NCI-H524 treated with DMSO at 0.1 percent for 48 hours (cell line): ENCODE data around the gene GDPD5.

Source experiments
- DNase-seq: peaks from one replicate; lab custom pipeline; 2025; lab: John Stamatoyannopoulos, UW

GDPD5 gene

DNA sequence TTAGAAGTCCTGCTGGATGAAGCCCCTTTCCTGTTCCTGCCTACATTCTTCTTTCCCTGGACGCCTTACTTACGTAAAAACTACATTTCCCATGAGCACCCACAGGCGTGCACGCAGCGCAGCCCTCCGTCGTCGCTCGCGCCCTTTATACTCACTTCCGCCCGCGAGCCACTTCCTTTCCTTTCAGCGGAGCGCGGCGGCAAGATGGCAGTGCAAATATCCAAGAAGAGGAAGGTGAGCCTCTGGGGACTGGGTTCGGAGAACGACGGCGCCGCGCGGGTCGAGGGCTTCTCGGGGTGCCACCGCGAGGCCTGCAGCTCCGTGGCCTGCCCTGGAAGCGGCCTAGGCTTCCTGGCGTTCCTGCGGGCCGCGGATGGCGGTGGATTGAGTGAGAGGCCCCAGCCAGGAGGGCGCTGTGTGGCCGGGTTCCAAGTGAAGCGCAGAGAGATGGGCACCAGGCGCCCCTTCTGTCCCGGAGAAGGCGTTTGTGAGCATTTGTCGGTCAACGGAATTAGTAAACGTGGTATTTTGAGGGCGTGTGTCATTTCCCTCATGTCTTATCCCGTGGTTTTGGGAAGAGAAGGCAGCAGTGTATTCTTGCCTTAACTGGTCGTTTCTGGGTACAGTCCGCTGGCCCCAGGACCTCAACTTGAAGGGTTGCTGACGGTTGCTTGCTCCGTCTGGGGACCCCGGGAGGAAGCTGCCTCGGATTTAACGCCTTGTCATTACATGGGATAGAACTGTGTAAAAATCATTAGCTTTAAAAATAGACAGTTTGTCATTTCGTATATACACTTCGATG, 126.2 kb downstream of the GDPD5 start, which contains the start of gene RPS3:
Gene RPS3, plus strand, starts transcription at position 175 of the 802 bp plus-strand sequence. Its CDS starts 30 bp downstream, at position 205.
- peak; percentile 42 for DNase-seq

DNA sequence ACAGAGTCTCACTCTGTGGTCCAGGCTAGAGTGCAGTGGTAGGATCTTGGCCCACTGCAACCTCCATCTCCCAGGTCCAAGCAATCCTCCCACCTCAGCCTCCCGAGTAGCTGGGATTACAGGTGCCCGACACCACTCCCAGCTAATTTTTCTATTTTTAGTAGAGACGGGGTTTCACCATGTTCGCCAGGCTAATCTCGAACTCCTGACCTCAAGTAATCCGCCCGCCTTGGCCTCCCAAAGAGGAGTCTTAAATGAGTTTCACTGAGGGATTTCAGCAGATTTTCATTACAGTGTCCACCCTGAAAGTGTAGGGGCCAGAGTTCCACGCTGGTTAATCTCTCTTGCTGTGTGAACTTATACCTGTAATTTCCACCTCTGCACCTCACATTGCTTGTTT, 126.8 kb downstream of the GDPD5 start:
- DNase-seq: no peak

DNA sequence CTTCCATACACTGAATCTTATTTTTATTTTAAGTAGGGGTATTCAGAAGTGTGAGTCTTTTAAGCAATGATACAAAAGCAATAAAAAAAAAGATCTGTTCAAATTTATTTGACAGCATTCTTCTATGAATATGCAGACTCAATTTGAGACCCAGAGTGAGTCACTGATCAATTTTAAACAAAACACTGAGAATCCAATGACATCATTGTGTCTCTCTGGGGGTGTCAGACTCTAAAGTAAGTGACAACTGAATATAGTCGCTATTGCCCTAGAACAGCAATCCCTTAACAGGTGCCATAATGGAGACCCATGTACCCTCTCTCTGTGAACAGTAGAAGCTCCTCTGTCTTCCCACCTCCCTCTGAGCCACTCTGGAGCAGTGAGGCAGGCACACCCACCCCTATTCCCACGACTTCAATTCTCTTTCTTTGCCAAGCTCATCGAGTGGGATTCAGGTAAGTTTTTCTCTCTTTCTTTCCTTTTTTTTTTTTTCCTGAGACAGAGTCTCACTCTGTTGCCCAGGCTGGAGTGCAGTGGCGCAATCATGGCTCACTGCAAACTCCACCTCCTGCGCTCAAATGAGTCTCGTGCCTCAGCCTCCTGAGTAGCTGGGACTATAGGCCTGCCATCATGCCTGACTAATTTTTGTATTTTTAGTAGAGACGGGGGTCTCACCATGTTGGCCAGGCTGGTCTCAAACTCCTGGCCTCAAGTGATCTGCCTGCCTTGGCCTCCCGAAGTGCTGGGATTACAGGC, 131.5 kb downstream of the GDPD5 start:
- DNase-seq: no peak

DNA sequence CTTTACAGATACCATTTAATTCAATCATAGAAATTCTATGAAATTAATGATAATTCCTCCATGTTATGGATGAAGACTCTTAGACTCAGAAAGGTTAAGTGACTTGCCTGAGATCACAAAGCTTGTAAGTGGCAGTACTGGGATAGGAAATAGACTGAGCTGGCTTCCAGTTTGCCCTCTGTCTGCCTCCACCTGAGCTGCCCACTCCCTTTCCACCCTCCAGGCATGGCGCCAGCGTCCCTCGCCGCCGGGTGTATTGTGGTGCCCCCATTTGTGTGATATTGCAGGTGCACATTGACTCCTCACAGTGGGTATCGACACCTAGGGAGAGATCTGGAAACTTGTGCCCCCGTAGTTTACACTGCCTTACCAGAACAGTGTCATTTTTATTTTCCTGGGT, 135.8 kb downstream of the GDPD5 start:
- DNase-seq: no peak

DNA sequence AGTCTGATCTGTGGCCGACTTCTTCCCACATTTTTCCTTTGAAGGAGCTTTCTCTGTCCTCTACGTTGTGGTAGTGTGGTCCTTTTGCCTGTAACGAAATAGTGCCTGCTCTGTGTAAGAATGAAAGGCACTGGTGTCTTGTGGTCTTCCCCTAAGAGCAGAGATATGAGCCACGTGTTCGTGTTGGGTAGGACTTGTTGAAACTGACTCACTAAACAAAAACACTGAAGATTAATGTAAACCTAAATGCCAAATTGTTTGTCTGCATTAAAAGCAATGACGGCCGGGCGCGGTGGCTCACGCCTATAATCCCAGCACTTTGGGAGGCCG, 136.5 kb downstream of the GDPD5 start:
- DNase-seq: no peak

DNA sequence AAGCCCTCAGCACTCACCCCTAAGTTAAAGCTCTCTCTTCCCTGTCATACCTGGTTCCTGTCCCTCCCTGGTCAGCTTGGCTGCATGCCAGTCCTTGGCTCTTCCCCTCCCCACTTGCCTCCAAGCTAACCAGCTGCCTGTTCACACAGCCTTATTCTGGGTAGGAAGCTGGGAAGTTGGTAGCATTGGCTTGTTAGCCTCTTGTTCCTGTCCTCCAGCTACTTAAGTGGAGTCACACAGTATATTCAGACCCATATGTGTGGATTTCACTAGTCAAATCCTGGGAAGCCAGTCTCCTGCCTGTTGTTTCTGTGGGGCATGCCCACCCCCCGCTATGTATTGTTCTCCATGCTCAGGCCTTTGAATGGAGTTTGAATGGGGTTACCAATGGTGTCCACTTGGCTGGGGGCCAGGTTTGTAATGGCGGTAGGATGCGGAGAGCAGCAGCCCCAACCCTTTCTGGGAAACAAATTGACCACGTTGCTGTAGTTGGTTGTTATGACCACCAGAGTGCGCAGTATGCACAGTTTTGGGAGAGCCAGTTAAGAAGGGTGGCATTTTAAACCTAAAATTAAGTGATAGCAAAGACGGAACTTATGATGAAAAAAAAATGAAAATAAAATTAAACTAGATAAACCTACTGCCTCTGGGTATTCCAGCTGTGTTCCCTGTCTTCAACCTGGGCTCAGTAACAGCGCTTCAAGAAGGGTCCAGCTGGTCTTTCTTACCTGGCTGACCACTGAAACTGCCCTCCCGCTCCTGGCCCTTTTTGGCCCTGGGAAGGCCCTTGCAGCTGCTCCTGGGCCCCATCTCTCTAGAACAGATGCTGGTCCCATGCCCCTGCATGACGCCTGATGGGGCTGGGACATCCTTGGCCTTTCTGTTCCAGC, 137.1 kb downstream of the GDPD5 start:
- DNase-seq: no peak

DNA sequence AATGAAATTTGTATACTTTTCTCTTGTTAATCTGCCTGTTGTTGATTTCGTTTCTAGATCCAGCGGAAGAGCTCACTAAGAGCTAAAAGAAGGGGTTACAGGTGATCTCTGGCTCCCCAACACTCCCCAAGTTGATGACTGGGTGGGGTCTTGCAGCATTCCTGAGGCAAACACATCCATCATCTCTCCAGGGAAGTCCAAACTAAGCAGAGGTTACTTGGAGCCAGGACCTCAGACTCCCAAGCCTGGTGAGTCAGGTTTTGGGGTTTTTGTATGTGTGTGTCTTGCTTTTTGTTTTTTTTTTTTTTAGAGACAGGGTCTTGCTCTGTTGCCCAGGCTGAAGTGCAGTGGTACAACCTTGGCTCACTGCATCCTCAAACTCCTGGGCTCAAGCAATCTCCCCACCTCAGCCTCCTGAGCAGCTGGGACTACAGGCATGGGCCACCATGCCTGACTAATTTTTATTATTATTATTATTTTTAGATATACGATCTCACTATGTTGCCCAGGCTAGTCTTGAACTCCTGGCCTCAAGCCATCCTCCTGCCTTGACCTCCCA, 137.9 kb downstream of the GDPD5 start:
- DNase-seq: no peak

DNA sequence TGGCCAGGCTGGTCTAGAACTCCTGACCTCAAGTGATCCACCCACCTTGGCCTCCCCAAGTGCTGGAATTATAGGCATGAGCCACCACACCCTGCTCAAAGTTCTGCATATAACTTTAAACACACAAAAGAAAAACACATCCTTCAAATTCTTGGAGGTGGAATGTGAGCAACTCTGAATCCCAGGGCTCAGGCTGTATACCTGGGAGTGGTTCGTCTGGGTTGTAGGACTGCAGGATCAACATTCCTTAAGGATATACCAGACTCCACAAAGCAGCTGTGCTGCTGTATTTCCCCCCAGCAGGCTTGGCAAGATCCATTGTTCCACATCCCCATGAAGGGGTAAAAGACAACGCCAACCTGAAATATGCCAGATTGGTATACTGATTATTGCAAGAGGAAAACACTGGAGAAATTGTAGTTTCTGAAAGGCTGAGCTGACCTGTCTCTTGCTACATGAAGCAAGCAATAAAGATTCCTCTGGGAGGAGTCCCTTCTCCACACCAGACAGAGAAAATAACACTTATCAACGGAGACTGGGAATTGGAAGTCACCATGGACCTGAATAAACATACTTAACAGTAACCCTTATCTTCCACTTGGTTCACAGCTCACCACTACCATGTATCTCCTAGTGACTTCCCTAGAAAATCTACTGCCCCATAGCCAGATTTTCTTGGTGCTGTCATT, 138.7 kb downstream of the GDPD5 start:
- DNase-seq: no peak
